Skeletal muscle satellite cell (primary cell): ENCODE measurements around the gene ARHGAP23.
"Not testable (repeated sequence)": the region's sequence is repeated elsewhere in the genome, so short reads cannot be mapped to it uniquely, and the experiment has no call there.

Experiments used
- H3K27me3 ChIP-seq: 2 replicates; pipeline ENCODE4 v1.7.0; 2013; ENCODE audit warnings: low read length; ENCODE audit not compliant: control insufficient read depth, insufficient read depth
- H3K36me3 ChIP-seq: 2 replicates; pipeline ENCODE4 v1.7.0; 2013; ENCODE audit warnings: mild to moderate bottlenecking, control low read depth, low read length; ENCODE audit not compliant: insufficient read depth
- H3K4me1 ChIP-seq: 2 replicates; pipeline ENCODE4 v1.7.0; 2013; ENCODE audit warnings: low read length; ENCODE audit not compliant: control insufficient read depth, insufficient read depth
- H3K4me2 ChIP-seq: 2 replicates; pipeline ENCODE4 v1.7.0; 2013; ENCODE audit warnings: mild to moderate bottlenecking, low read length
- H3K4me3 ChIP-seq: 2 replicates; pipeline ENCODE4 v1.7.0; 2013; ENCODE audit warnings: low read length
- H3K9ac ChIP-seq: 2 replicates; pipeline ENCODE4 v1.7.0; 2013; ENCODE audit warnings: mild to moderate bottlenecking, low read depth, low read length, moderate library complexity
- H3K9me3 ChIP-seq: replicated peaks from 2 replicates; pipeline ENCODE4 v1.7.0; 2013; ENCODE audit warnings: mild to moderate bottlenecking, control low read depth, low read length

Gene ARHGAP23

GRCh38 chr17:38503286-38503913 is 75.1 kb downstream of the ARHGAP23 start:
- H3K4me3 ChIP-seq, H3K4me2 ChIP-seq, H3K27me3 ChIP-seq, H3K9ac ChIP-seq, H3K9me3 ChIP-seq, H3K4me1 ChIP-seq: not testable (repeated sequence)
- H3K36me3 ChIP-seq, result peaks cover 55% of the 10 kb centered on the region

DNA sequence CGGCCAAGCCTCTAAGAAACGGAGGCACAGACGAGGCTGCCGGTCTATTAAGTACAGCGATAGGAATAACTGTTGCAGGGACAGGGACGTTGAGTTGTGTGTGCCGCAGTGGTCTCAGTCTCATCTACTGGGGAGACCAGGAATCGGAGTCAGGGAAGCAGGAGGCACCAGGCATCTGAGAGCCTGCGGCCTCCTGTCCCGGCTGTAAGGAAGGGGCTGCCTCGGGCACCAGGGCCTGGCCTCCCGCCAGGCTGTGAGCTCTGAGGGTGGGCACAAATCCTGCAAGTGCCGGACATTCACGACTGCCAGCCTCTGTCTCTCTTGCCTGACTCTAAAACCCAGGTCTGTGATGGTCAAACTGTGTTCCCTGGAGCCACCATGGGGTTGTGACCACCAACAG is 76.0 kb downstream of the ARHGAP23 start:
- H3K4me2 ChIP-seq, result no peak overlapping the region
- no peak overlapping the region for H3K9ac ChIP-seq
- H3K4me3 ChIP-seq, result no peak overlapping the region
- peaks cover 53% of the 10 kb centered on the region for H3K36me3 ChIP-seq
- H3K9me3 ChIP-seq, result no peaks in the 10 kb centered on the region
- H3K4me1 ChIP-seq, result peaks cover 10% of the 10 kb centered on the region
- no peaks in the 10 kb centered on the region for H3K27me3 ChIP-seq

GRCh38 chr17:38507436-38507835 is 79.2 kb downstream of the ARHGAP23 start:
- Histone ChIP-seq H3K4me3 (no peak overlapping the region), H3K4me1 (peaks cover 40% of the 10 kb centered on the region), H3K4me2 (no peak overlapping the region), H3K9ac (no peak overlapping the region), H3K27me3 (no peaks in the 10 kb centered on the region), H3K9me3 (no peaks in the 10 kb centered on the region), H3K36me3 (peaks cover 41% of the 10 kb centered on the region)

DNA sequence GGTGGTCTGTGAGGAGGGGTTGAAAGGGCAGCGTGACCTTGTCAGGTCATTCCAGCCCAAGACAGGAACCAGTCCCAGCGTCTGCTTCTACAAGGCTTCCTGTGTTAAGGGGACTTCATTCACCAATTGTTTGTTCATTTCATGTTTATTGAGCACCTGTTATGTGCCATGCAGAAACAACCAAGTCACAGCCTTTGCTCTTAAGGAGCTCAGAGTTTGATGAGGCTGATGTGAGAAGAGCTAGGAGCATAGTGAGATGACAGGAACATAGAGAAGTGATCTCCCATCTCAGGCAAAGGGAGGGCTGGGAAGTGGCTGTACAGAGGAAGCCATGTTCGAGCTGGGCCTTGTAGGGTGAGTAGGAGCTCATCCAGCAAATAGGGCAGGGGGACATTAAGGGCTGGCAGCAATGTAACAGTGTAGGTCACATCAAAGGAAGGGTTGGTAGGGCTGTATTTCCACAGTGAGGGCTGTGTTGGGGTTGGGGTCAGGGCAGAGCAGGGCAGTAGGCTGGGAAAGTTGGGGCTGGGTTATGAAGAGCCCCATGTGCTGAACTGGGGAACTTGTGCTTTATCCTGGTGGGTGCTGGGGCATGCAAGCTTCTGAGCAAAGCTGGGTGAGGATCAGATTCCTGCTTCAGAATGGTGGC is 79.8 kb downstream of the ARHGAP23 start:
- Histone ChIP-seq H3K4me1 (peaks cover 40% of the 10 kb centered on the region), H3K27me3 (no peaks in the 10 kb centered on the region), H3K4me2 (no peak overlapping the region), H3K9me3 (no peaks in the 10 kb centered on the region), H3K36me3 (peaks cover 36% of the 10 kb centered on the region), H3K4me3 (no peak overlapping the region), H3K9ac (no peak overlapping the region)

- H3K27me3 ChIP-seq, result no peaks in the 10 kb centered on the region
- H3K9ac ChIP-seq, result no peak overlapping the region
- peaks cover 40% of the 10 kb centered on the region for H3K4me1 ChIP-seq
- H3K36me3 ChIP-seq, result peaks cover 31% of the 10 kb centered on the region
- no peak overlapping the region for H3K4me2 ChIP-seq
- H3K4me3 ChIP-seq, result no peak overlapping the region
- no peaks in the 10 kb centered on the region for H3K9me3 ChIP-seq
Observed at GRCh38 chr17:38508570-38508950, 80.3 kb downstream of the ARHGAP23 start.

DNA sequence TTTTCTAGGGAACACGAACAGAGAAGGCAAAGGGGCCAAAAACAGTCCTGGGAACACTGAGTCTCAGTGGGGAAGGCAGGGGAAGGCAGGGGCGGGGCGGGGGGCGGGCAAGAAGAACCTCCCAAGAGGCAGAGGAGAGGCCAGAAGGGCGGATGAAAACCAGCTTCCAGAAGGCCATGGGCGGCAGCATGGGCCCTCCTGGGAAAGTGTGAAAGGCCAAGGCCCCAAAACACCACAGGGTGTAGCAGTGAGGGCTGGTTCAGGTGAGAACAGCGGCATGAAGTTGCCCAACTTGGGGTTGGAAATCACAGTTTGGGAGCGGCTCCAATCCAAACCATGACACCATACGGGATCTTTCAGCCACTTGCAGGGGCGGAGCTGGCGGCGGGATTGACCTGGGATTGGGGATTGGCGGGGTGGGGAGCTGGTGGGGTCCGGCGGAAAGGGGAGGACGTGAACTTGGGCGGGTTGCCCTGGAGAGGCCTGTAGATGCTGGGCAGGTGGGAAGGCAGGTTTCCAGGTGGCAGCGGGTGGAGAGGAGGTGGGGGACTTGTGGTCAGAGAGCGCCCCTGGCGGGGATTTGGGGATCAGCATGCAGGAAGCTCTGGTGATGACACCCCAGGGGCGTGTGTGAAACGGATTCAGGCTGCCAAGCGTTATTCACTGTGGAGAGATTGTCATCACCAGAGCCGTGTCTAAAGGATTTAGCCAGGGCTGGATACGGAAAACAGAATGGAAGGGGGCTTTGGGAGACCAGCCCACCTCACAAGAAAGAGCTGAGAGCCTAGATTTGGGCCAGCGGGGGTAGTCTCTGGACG is 80.9 kb downstream of the ARHGAP23 start:
- Histone ChIP-seq H3K4me1 (peaks cover 40% of the 10 kb centered on the region), H3K9me3 (no peaks in the 10 kb centered on the region), H3K4me3 (peak overlapping the region; percentile 7), H3K9ac (no peak overlapping the region), H3K36me3 (peaks cover 26% of the 10 kb centered on the region), H3K27me3 (no peaks in the 10 kb centered on the region), H3K4me2 (peak overlapping the region; percentile 67)

DNA sequence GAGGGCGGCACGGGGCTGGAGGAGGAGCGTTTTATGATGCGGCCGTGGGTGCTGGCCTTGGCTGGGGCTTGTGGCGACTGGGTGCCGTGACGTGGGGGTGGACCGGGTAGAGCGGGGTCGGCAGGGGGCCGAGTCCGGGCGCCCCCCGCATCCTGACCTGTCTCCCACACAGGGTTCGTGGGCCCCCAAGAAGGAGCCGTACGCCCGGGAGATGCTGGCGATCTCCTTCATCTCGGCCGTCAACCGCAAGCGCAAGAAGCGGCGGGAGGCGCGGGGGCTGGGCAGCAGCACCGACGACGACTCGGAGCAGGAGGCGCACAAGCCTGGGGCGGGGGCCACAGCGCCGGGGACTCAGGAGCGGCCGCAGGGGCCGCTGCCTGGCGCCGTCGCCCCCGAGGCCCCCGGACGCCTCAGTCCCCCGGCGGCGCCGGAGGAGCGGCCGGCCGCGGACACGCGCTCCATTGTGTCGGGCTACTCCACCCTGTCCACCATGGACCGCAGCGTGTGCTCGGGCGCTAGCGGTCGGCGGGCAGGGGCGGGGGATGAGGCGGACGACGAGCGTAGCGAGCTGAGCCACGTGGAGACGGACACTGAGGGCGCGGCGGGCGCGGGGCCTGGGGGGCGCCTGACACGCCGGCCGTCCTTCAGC is 81.6 kb downstream of the ARHGAP23 start:
- H3K4me3 ChIP-seq, result peak overlapping the region; percentile 7
- H3K4me2 ChIP-seq, result peak overlapping the region; percentile 67
- no peaks in the 10 kb centered on the region for H3K27me3 ChIP-seq
- no peaks in the 10 kb centered on the region for H3K9me3 ChIP-seq
- H3K9ac ChIP-seq, result no peak overlapping the region
- peaks cover 40% of the 10 kb centered on the region for H3K4me1 ChIP-seq
- H3K36me3 ChIP-seq, result peaks cover 19% of the 10 kb centered on the region

DNA sequence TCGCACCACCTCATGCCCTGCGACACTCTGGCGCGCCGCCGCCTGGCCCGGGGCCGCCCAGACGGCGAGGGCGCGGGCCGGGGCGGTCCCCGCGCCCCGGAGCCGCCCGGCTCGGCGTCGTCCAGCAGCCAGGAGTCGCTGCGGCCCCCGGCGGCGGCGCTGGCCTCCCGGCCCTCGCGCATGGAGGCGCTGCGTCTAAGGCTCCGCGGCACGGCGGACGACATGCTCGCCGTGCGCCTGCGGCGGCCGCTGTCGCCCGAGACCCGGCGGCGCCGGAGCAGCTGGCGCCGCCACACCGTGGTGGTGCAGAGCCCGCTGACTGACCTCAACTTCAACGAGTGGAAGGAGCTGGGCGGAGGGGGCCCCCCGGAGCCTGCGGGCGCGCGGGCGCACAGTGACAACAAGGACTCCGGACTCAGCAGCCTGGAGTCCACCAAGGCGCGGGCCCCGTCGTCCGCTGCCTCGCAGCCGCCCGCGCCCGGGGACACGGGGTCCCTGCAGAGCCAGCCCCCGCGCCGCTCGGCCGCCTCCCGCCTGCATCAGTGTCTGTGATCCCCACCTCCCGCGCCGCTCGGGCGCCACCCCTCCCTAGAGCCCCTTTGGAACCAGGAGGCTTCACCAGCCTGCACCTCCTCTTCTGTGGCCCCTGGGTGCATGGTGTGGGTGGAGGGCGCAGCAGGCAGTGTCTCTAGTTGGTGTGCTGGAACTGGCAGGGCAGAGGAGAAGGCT is 82.3 kb downstream of the ARHGAP23 start:
- H3K9ac ChIP-seq, result no peak overlapping the region
- peaks cover 19% of the 10 kb centered on the region for H3K36me3 ChIP-seq
- H3K4me2 ChIP-seq, result peak overlapping the region; percentile 67
- H3K4me1 ChIP-seq, result peaks cover 40% of the 10 kb centered on the region
- no peaks in the 10 kb centered on the region for H3K27me3 ChIP-seq
- H3K9me3 ChIP-seq, result no peaks in the 10 kb centered on the region
- H3K4me3 ChIP-seq, result peak overlapping the region; percentile 7

DNA sequence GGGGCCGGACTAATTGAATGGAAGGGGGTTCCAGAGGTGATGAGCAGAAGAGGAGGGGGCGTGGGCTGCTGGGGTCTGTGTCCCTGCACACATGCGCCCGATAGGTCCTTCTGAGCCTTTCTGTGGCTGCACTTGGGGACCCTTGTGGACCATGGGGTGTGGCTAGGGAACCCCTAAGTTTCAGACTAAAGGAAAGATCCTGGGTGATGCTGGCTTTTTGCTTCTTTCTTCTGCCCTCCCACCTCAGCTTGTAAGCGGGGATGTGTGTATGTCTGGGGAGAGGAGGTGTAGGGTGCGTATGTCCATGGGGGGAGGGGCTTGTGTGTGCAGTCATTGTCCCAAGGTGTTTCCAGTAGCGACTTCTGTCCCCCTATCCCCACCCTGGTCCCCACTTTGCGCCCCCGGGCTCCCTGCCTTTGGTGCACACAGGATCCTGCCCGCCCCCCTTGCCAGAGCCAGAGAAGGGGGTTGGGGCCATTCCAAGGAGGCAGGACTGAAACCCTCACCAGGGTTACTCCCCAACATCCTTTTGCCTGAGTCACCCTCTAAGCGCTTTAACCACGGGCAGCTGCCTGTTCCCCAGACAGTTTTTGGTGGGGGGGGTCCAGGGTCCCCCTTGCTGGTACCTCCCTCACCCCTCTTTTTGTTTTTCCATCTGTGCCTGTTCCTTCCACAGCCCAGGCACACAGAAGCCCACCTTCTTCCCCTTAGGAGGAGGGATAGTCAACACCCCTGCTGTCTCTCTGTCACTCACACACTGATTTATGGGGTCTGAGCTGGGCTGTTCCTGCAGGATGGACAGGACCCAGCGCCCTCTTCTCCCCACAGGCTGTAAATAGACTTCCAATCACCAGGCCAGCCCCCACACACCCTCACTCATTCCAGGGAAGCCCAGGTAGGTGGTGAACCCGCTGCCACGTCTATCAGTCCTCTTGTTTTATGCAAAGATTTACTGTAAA is 83.2 kb downstream of the ARHGAP23 start:
- Histone ChIP-seq H3K4me3 (no peak overlapping the region), H3K4me2 (peak overlapping the region; percentile 51), H3K9ac (no peak overlapping the region), H3K4me1 (peaks cover 40% of the 10 kb centered on the region), H3K27me3 (no peaks in the 10 kb centered on the region), H3K9me3 (no peaks in the 10 kb centered on the region), H3K36me3 (peaks cover 11% of the 10 kb centered on the region)

GRCh38 chr17:38512473-38513058 is 84.3 kb downstream of the ARHGAP23 start:
- Histone ChIP-seq H3K36me3 (peaks cover 2% of the 10 kb centered on the region), H3K4me1 (peaks cover 40% of the 10 kb centered on the region), H3K27me3 (no peaks in the 10 kb centered on the region), H3K4me2 (no peak overlapping the region), H3K9me3 (no peaks in the 10 kb centered on the region), H3K9ac (no peak overlapping the region), H3K4me3 (no peak overlapping the region)
